Measurements from ENCODE around the gene TLCD2. TPM values are rescaled to one million over a fixed set of nuclear protein-coding genes. Genes with fewer than 3 reads are reported as not detected.

Gene TLCD2
- total RNA-seq, 1 donor from 2014 or later = 4.0 TPM

GRCh38 chr17:1727876-1728630 is 17.9 kb upstream of the TLCD2 start:
- no peak overlapping the region for H3K4me3 Mint-ChIP-seq
- H3K4me1 Mint-ChIP-seq (ENCODE audit: unreplicated experiment) = no peaks in the 10 kb centered on the region
- no peak for TF ChIP-seq CTCF (conservative IDR thresholded peaks at IDR 0.05)
- H3K36me3 Mint-ChIP-seq = no peaks in the 10 kb centered on the region
- no peak overlapping the region for H3K27ac Mint-ChIP-seq
- no peak for DNase-seq (ENCODE audit: extremely low spot score, unreplicated experiment)
- no peaks in the 10 kb centered on the region for H3K9me3 Mint-ChIP-seq
- H3K27me3 Mint-ChIP-seq = no peaks in the 10 kb centered on the region

GRCh38 chr17:1727258-1727789 is 17.1 kb upstream of the TLCD2 start:
- TF ChIP-seq CTCF (conservative IDR thresholded peaks at IDR 0.05) = no peak
- no peak overlapping the region for H3K4me3 Mint-ChIP-seq

GRCh38 chr17:1726626-1727257 is 16.6 kb upstream of the TLCD2 start:
- no peak for TF ChIP-seq CTCF (conservative IDR thresholded peaks at IDR 0.05)
- Mint-ChIP-seq H3K4me3 (no peak overlapping the region), H3K27ac (no peak overlapping the region), H3K27me3 (no peaks in the 10 kb centered on the region), H3K36me3 (no peaks in the 10 kb centered on the region), H3K9me3 (no peaks in the 10 kb centered on the region), H3K4me1 (ENCODE audit: unreplicated experiment) (no peaks in the 10 kb centered on the region)
- no peak for DNase-seq (ENCODE audit: extremely low spot score, unreplicated experiment)

More at GRCh38 chr17:1727258-1727789, 17.1 kb upstream of the TLCD2 start:
- no peak for DNase-seq (ENCODE audit: extremely low spot score, unreplicated experiment)
- Mint-ChIP-seq H3K4me1 (ENCODE audit: unreplicated experiment) (no peaks in the 10 kb centered on the region), H3K36me3 (no peaks in the 10 kb centered on the region), H3K27ac (no peak overlapping the region), H3K9me3 (no peaks in the 10 kb centered on the region), H3K27me3 (no peaks in the 10 kb centered on the region)

GRCh38 chr17:1725642-1726511 is 15.7 kb upstream of the TLCD2 start:
- no peak for TF ChIP-seq CTCF (conservative IDR thresholded peaks at IDR 0.05)
- peak overlapping the region; percentile 81 for H3K4me3 Mint-ChIP-seq
- H3K4me1 Mint-ChIP-seq (ENCODE audit: unreplicated experiment) = peaks cover 1% of the 10 kb centered on the region
- H3K36me3 Mint-ChIP-seq = no peaks in the 10 kb centered on the region
- H3K27ac Mint-ChIP-seq = no peak overlapping the region
- H3K27me3 Mint-ChIP-seq = no peaks in the 10 kb centered on the region
- H3K9me3 Mint-ChIP-seq = no peaks in the 10 kb centered on the region
- DNase-seq (ENCODE audit: extremely low spot score, unreplicated experiment) = no peak

GRCh38 chr17:1724869-1725641 is 14.9 kb upstream of the TLCD2 start:
- no peaks in the 10 kb centered on the region for H3K27me3 Mint-ChIP-seq
- peaks cover 4% of the 10 kb centered on the region for H3K4me1 Mint-ChIP-seq (ENCODE audit: unreplicated experiment)
- H3K36me3 Mint-ChIP-seq = no peaks in the 10 kb centered on the region
- no peak overlapping the region for H3K27ac Mint-ChIP-seq
- DNase-seq (ENCODE audit: extremely low spot score, unreplicated experiment) = no peak
- no peaks in the 10 kb centered on the region for H3K9me3 Mint-ChIP-seq
- peak overlapping the region; percentile 81 for H3K4me3 Mint-ChIP-seq
- no peak for TF ChIP-seq CTCF (conservative IDR thresholded peaks at IDR 0.05)
